A549 (cell line): Measurements from ENCODE around the gene ADAT1.

Experiments used
- CBX8 ChIP-seq: fragments of 200-600 bp; sonication (generic); IDR thresholded peaks from 2 replicates; pipeline ENCODE4 v1.6.1; 2016
- CEBPB ChIP-seq, 2 experiments: fragments of >200 bp in 1 of 2; sonication (Bioruptor Twin) in 1 of 2; formaldehyde crosslinking in 1 of 2; IDR thresholded peaks; 2 replicates each; pipeline ENCODE4 v1.6.1; 2012 to 2016
- CHD4 ChIP-seq: fragments of 200-600 bp; sonication (generic); IDR thresholded peaks from 2 replicates; pipeline ENCODE4 v1.6.1; 2016; ENCODE audit warnings: antibody characterized with exemption, mild to moderate bottlenecking, borderline replicate concordance
- CTCF ChIP-seq: fragments of >200 bp; sonication (Bioruptor Twin); formaldehyde crosslinking; IDR thresholded peaks from 3 replicates; pipeline ENCODE4 v1.5.1; 2016
- HMGXB4 ChIP-seq: fragments of 250-450 bp; sonication (Bioruptor Pico); IDR thresholded peaks from 2 replicates; pipeline ENCODE4 v1.5.0; 2021; ENCODE audit warnings: mild to moderate bottlenecking, moderate library complexity, borderline replicate concordance
- POLR2A ChIP-seq: IDR thresholded peaks from 2 replicates; pipeline ENCODE4 v1.6.1; 2012; ENCODE audit warnings: mild to moderate bottlenecking, low read length
- POLR2AphosphoS2 ChIP-seq: conservative IDR thresholded peaks from 2 replicates; pipeline ENCODE4 v1.6.1; 2012; ENCODE audit warnings: low read length, improper control_type of control experiment, inconsistent platforms
- RAD21 ChIP-seq, 2 experiments: fragments of >200 bp in 1 of 2; sonication (Bioruptor Twin) in 1 of 2; formaldehyde crosslinking in 1 of 2; IDR thresholded peaks in 1 of 2; conservative IDR thresholded peaks in 1 of 2; 2 replicates in 1 of 2; 3 replicates in 1 of 2; pipeline ENCODE4 v1.6.1; 2012 to 2018; ENCODE audit warnings: inconsistent platforms in 1 of 2
- RCOR1 ChIP-seq: fragments of 150-350 bp; IDR thresholded peaks from 2 replicates; pipeline ENCODE4 v1.6.1; 2014; ENCODE audit warnings: antibody characterized with exemption, low read length, low read depth
- RFX5 ChIP-seq: fragments of 450-650 bp; IDR thresholded peaks from 2 replicates; pipeline ENCODE4 v1.7.1; 2014; ENCODE audit warnings: antibody characterized with exemption, mild to moderate bottlenecking, moderate library complexity
- SMC3 ChIP-seq: fragments of >200 bp; sonication (Bioruptor Twin); formaldehyde crosslinking; IDR thresholded peaks from 3 replicates; pipeline ENCODE4 v1.6.1; 2018; ENCODE audit warnings: inconsistent platforms
- USF2 ChIP-seq: fragments of 450-650 bp; IDR thresholded peaks from 2 replicates; pipeline ENCODE4 v1.6.1; 2014; ENCODE audit warnings: antibody characterized with exemption

GRCh38 chr16:75555707-75556430, 67.2 kb downstream of the ADAT1 start, which contains the start of gene TMEM231:
- TF ChIP-seq RAD21 (conservative IDR thresholded peaks at IDR 0.05 in 1 of 2, IDR thresholded peaks at IDR 0.05 in 1 of 2): no peak
- no peak for TF ChIP-seq RCOR1
- TF ChIP-seq POLR2A: peak; percentile 49; the same call in 1 of the 2 replicates
- TF ChIP-seq RFX5: peak; percentile 93
- TF ChIP-seq USF2: no peak
- no peak for TF ChIP-seq CHD4
- no peak for TF ChIP-seq CTCF
- TF ChIP-seq SMC3: no peak
- TF ChIP-seq CEBPB (IDR thresholded peaks at IDR 0.05): no peak
- no peak for TF ChIP-seq CBX8
- TF ChIP-seq POLR2AphosphoS2: no peak
- no peak for TF ChIP-seq HMGXB4 (CRISPR knock-in tag)
